Neural cell (in vitro differentiated cells): ENCODE data around the gene FCHO2.

Source experiments
- CTCF ChIP-seq: fragments of 450-650 bp; IDR thresholded peaks from 2 replicates; pipeline ENCODE4 v1.5.1; 2014; ENCODE audit warnings: antibody characterized with exemption, mild to moderate bottlenecking, moderate library complexity; ENCODE audit not compliant: poor library complexity, severe bottlenecking
- EP300 ChIP-seq: fragments of 450-650 bp; conservative IDR thresholded peaks from 2 replicates; pipeline ENCODE4 v1.6.1; 2014; ENCODE audit warnings: antibody characterized with exemption, mild to moderate bottlenecking, moderate library complexity; ENCODE audit not compliant: poor library complexity, severe bottlenecking
- EZH2 ChIP-seq: fragments of 200-600, 300-800 bp; shearing (Covaris generic), sonication (generic); IDR thresholded peaks from 2 replicates; pipeline ENCODE4 v1.6.1; 2014; ENCODE audit warnings: antibody characterized with exemption, low read length, borderline replicate concordance, mild to moderate bottlenecking; ENCODE audit not compliant: insufficient read depth, poor library complexity, severe bottlenecking
- MXI1 ChIP-seq: fragments of 450-650 bp; conservative IDR thresholded peaks from 2 replicates; pipeline ENCODE4 v1.6.1; 2014; ENCODE audit warnings: antibody characterized with exemption, mild to moderate bottlenecking; ENCODE audit not compliant: poor library complexity, severe bottlenecking
- POLR2AphosphoS5 ChIP-seq: IDR thresholded peaks from 2 replicates; pipeline ENCODE4 v1.6.1; 2012
- RAD21 ChIP-seq: fragments of 450-650 bp; conservative IDR thresholded peaks from 2 replicates; pipeline ENCODE4 v1.6.1; 2014; ENCODE audit warnings: antibody characterized with exemption, mild to moderate bottlenecking, moderate library complexity
- REST ChIP-seq: IDR thresholded peaks from 2 replicates; pipeline ENCODE4 v1.6.1; 2012; ENCODE audit warnings: borderline replicate concordance
- SMC3 ChIP-seq: fragments of 450-650 bp; conservative IDR thresholded peaks from 2 replicates; pipeline ENCODE4 v1.6.1; 2014; ENCODE audit warnings: antibody characterized with exemption, mild to moderate bottlenecking, moderate library complexity; ENCODE audit not compliant: poor library complexity
- TAF1 ChIP-seq: IDR thresholded peaks from 2 replicates; pipeline ENCODE4 v1.6.1; 2012; ENCODE audit warnings: low read depth

- TF ChIP-seq POLR2AphosphoS5, result no peak
- TF ChIP-seq CTCF, result no peak
- TF ChIP-seq TAF1, result no peak
- TF ChIP-seq EZH2, result no peak
- TF ChIP-seq REST, result no peak
- no peak for TF ChIP-seq MXI1
- TF ChIP-seq EP300, result no peak
- TF ChIP-seq RAD21, result no peak
- no peak for TF ChIP-seq SMC3
Observed at GRCh38 chr5:73081093-73081492, 125.3 kb downstream of the FCHO2 start.
